ENCODE results near the gene TIGD2. TPM values are rescaled to one million over a fixed set of nuclear protein-coding genes. Genes with fewer than 3 reads are reported as not detected.

The TIGD2 gene
- total and polyA plus RNA-seq, 9 of the 15 experiments (the other 6 are each of a cell fraction or from before 2014, with no cell fraction given): 3.6 to 15.0 (median 9.8) TPM

- H3K4me1 ChIP-seq (replicated peaks in 1 of 2; ENCODE audit: control insufficient read depth in 2 of 2, insufficient read depth in 2 of 2, low read length in 2 of 2): no peaks in the 10 kb centered on the region
- no peak overlapping the region for H3K27ac ChIP-seq (ENCODE audit: extremely low read depth, low read depth, low read length)
- H3K9me1 ChIP-seq (ENCODE audit: control insufficient read depth, insufficient read depth, low read length): no peaks in the 10 kb centered on the region
- 9% methylated on average over 12 of the region's 12 CpGs for WGBS (ENCODE audit: insufficient coverage, low coverage, missing lambda C conversion rate)
- TF ChIP-seq BHLHE40 (IDR thresholded peaks at IDR 0.05; ENCODE audit: low read length): no peak
- TF ChIP-seq, protein P1, sequence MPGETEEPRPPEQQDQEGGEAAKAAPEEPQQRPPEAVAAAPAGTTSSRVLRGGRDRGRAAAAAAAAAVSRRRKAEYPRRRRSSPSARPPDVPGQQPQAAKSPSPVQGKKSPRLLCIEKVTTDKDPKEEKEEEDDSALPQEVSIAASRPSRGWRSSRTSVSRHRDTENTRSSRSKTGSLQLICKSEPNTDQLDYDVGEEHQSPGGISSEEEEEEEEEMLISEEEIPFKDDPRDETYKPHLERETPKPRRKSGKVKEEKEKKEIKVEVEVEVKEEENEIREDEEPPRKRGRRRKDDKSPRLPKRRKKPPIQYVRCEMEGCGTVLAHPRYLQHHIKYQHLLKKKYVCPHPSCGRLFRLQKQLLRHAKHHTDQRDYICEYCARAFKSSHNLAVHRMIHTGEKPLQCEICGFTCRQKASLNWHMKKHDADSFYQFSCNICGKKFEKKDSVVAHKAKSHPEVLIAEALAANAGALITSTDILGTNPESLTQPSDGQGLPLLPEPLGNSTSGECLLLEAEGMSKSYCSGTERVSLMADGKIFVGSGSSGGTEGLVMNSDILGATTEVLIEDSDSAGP (CRISPR knock-in tag; IDR thresholded peaks at IDR 0.05): no peak
- TF ChIP-seq, protein P2, sequence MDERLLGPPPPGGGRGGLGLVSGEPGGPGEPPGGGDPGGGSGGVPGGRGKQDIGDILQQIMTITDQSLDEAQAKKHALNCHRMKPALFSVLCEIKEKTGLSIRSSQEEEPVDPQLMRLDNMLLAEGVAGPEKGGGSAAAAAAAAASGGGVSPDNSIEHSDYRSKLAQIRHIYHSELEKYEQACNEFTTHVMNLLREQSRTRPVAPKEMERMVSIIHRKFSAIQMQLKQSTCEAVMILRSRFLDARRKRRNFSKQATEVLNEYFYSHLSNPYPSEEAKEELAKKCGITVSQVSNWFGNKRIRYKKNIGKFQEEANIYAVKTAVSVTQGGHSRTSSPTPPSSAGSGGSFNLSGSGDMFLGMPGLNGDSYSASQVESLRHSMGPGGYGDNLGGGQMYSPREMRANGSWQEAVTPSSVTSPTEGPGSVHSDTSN (CRISPR knock-in tag; IDR thresholded peaks at IDR 0.05; ENCODE audit: low read depth): no peak
- TF ChIP-seq, protein P2 (tag; conservative IDR thresholded peaks at IDR 0.05; ENCODE audit: low read depth): peak; percentile 35; the same call in 1 of the 2 replicates
- TF ChIP-seq MEIS2 (IDR thresholded peaks at IDR 0.05; ENCODE audit: partially characterized antibody): peak; percentile 28
- no peak for TF ChIP-seq ZNF79 (CRISPR knock-in tag; IDR thresholded peaks at IDR 0.05; ENCODE audit: low read depth)
- no peaks in the 10 kb centered on the region for H3K27me3 ChIP-seq (ENCODE audit: control insufficient read depth in 2 of 2, insufficient read depth in 2 of 2, low read length in 2 of 2)
- no peaks in the 10 kb centered on the region for H3K9me3 ChIP-seq (replicated peaks; ENCODE audit: control insufficient read depth, insufficient read depth, low read depth, low read length)
- FAIRE-seq: no peak
- in situ Hi-C loops (cut with MboI) (no loop called here), intact Hi-C loops (cut with micrococcal nuclease) (loop anchor here (5.0 kb wide), 3 partner anchors 71 to 746 kb away; no protein-coding TSS in a partner anchor)
- H3K79me2 ChIP-seq (ENCODE audit: control insufficient read depth, insufficient read depth, low read length): no peaks in the 10 kb centered on the region
- no TSS peak for BruUV-seq (replicated peaks)
- H4K20me1 ChIP-seq (replicated peaks; ENCODE audit: control insufficient read depth, insufficient read depth, low read length): no peaks in the 10 kb centered on the region
- DNase-seq (ENCODE audit: extremely low read depth in 1 of 4, low spot score in 3 of 4): no peak
- ATAC-seq: peak; percentile 49
- POLR2A ChIA-PET: no interaction called here
- no peaks in the 10 kb centered on the region for H3K36me3 ChIP-seq (ENCODE audit: control insufficient read depth, insufficient read depth, low read length)
- no peak overlapping the region for H3K9ac ChIP-seq (ENCODE audit: insufficient read depth in 1 of 2, low read depth in 2 of 2, low read length in 2 of 2)
- no peak overlapping the region for H3K4me2 ChIP-seq (ENCODE audit: insufficient read depth, low read length)
- peak overlapping the region; percentile 41; the same call in 1 of the 2 replicates for H2AFZ ChIP-seq (ENCODE audit: low read depth, low read length)
- CTCF ChIA-PET (ENCODE audit: low intra/inter-chr PET ratio): no interaction called here
- H3K4me3 ChIP-seq: no peak overlapping the region
Measured at GRCh38 chr4:89156174-89156914, 45.0 kb downstream of the TIGD2 start.
